GM23338 (cell line): ENCODE results near the gene PPCS.

ENCODE experiments used
- CREB1 ChIP-seq: fragments of 250-450 bp; sonication (Bioruptor Pico); IDR thresholded peaks from 2 replicates; pipeline ENCODE4 v1.5.0; 2020; ENCODE audit warnings: low read depth, mild to moderate bottlenecking, moderate library complexity
- CTCF ChIP-seq, 2 experiments: fragments of 200-600 bp in 1 of 2; sonication (generic) in 1 of 2; conservative IDR thresholded peaks; 2 replicates each; pipeline versions ENCODE4 v1.5.1 to v1.6.1; 2016 to 2017; ENCODE audit warnings: antibody characterized with exemption in 2 of 2, low read depth in 2 of 2, mild to moderate bottlenecking in 2 of 2, moderate library complexity in 1 of 2
- EZH2 ChIP-seq: fragments of 200-600 bp; sonication (generic); IDR thresholded peaks from one replicate; pipeline ENCODE4 v1.8.0; 2017; ENCODE audit warnings: antibody characterized with exemption, mild to moderate bottlenecking, low read depth; ENCODE audit not compliant: unreplicated experiment
- EZH2phosphoT487 ChIP-seq: fragments of 200-600 bp; sonication (generic); IDR thresholded peaks from one replicate; pipeline ENCODE4 v1.8.1; 2018; ENCODE audit warnings: antibody characterized with exemption; ENCODE audit not compliant: unreplicated experiment
- JUNB ChIP-seq: IDR thresholded peaks from one replicate; pipeline ENCODE4 v1.6.1; 2016; ENCODE audit warnings: antibody characterized with exemption; ENCODE audit not compliant: unreplicated experiment
- NANOG ChIP-seq: IDR thresholded peaks from 2 replicates; pipeline ENCODE4 v1.6.1; 2016; ENCODE audit warnings: antibody characterized with exemption, borderline replicate concordance
- POLR2AphosphoS5 ChIP-seq: IDR thresholded peaks from 2 replicates; pipeline ENCODE4 v1.6.1; 2016; ENCODE audit warnings: antibody characterized with exemption, low read depth
- REST ChIP-seq: IDR thresholded peaks from one replicate; pipeline ENCODE4 v1.6.1; 2018; ENCODE audit warnings: antibody characterized with exemption; ENCODE audit not compliant: unreplicated experiment
- STAT1 ChIP-seq: IDR thresholded peaks from one replicate; pipeline ENCODE4 v1.6.1; 2016; ENCODE audit warnings: antibody characterized with exemption; ENCODE audit not compliant: unreplicated experiment
- ZNF331 ChIP-seq: fragments of 250-450 bp; sonication (Bioruptor Pico); IDR thresholded peaks from 2 replicates; pipeline ENCODE4 v1.5.0; 2020; ENCODE audit warnings: low read depth, mild to moderate bottlenecking, moderate library complexity
- TF ChIP-seq, protein P1 (sequence below): IDR thresholded peaks from 2 replicates; pipeline ENCODE4 v1.6.1; 2016; ENCODE audit warnings: antibody characterized with exemption

DNA sequence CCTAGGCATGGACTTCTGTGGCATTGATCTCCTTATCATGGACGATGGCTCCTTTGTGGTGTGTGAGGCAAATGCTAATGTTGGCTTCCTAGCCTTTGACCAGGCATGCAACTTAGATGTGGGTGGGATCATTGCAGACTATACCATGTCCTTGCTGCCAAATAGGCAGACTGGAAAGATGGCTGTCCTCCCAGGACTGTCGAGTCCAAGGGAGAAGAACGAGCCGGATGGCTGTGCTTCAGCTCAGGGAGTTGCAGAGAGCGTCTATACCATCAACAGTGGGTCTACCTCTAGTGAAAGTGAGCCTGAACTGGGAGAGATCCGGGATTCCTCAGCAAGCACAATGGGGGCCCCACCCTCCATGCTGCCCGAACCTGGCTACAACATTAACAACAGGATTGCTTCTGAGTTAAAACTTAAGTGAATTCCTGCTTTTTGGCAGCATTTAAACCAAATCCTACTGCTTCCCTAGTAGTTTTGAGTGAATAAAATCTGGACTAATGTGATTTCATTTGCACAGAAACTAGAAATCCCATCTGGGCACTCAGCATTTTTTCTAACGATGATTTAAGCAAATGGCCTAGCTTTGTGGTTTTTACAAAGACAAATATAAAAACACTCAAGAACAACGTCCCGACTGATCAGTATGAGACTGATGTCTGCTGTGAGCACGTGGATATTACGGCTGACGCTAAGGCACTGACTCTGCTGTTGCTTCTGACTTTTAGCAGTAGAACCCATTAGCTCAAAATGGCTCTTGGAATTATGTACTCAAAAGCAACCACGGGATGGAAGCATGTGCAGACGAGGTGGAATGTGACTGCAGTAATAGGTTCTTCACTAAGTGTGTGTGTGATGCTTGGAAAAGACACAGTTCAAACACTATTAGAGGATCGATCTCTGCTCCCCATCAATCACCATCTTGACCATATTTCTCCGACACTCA lies 41.5 kb upstream of the PPCS start:
- TF ChIP-seq CTCF (conservative IDR thresholded peaks at IDR 0.05; ENCODE audit: low read depth in 2 of 2) (no peak), EZH2 (no peak), POLR2AphosphoS5 (no peak), EZH2phosphoT487 (no peak), CREB1 (no peak), REST (no peak), STAT1 (no peak), JUNB (no peak), ZNF331 (no peak), NANOG (no peak)
- TF ChIP-seq, protein P1, sequence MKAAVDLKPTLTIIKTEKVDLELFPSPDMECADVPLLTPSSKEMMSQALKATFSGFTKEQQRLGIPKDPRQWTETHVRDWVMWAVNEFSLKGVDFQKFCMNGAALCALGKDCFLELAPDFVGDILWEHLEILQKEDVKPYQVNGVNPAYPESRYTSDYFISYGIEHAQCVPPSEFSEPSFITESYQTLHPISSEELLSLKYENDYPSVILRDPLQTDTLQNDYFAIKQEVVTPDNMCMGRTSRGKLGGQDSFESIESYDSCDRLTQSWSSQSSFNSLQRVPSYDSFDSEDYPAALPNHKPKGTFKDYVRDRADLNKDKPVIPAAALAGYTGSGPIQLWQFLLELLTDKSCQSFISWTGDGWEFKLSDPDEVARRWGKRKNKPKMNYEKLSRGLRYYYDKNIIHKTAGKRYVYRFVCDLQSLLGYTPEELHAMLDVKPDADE = no peak
